CD4-positive, alpha-beta T cell (primary cell): ENCODE measurements around the gene KMT2C. TPM values are rescaled to one million over a fixed set of nuclear protein-coding genes. Genes with fewer than 3 reads are reported as not detected.

ENCODE experiments used
- ATAC-seq: fragments of 200-7000 bp; cut with Tn5 transposase; one replicate; pipeline ENCODE4 v1.10.0; 2022; ENCODE audit warnings: mild to moderate bottlenecking; ENCODE audit not compliant: poor library complexity
- CTCF ChIA-PET: fragments of 350-600 bp; sonication (Branson Sonifier 250); formaldehyde crosslinking; loops from one replicate; lab custom pipeline; 2021; ENCODE audit warnings: antibody characterized with exemption, inconsistent platforms; lab: Charles Lee
- POLR2A ChIA-PET: fragments of 350-600 bp; sonication (Branson Sonifier 250); formaldehyde crosslinking; loops from one replicate; lab custom pipeline; 2021; ENCODE audit warnings: antibody characterized with exemption, inconsistent platforms; lab: Charles Lee
- DNase-seq, 14 experiments: peaks; one replicate each; pipeline ENCODE4 v3.0.0-alpha.2; 2013 to 2020; ENCODE audit warnings: mixed read lengths in 2 of 14
- H3K27ac ChIP-seq, 2 donors: one replicate each; pipeline versions ENCODE4 v1.5.1 to v1.7.0; 2013; ENCODE audit warnings: low read length in 2 of 2, low read depth in 1 of 2, mild to moderate bottlenecking in 1 of 2
- H3K27me3 ChIP-seq, 2 experiments: 1 replicate in 1 of 2; 2 replicates in 1 of 2; pipeline versions ENCODE4 v1.6.1 to v1.7.0; 2013; ENCODE audit warnings: low read length in 2 of 2, control low read depth in 1 of 2, mild to moderate bottlenecking in 1 of 2, moderate library complexity in 1 of 2; ENCODE audit not compliant: insufficient read depth in 2 of 2, control insufficient read depth in 1 of 2
- H3K36me3 ChIP-seq: one replicate; pipeline ENCODE4 v1.6.1; 2013; ENCODE audit warnings: low read length, control low read depth; ENCODE audit not compliant: insufficient read depth
- H3K4me1 ChIP-seq: one replicate; pipeline ENCODE4 v1.6.1; 2013; ENCODE audit warnings: low read length, control low read depth; ENCODE audit not compliant: insufficient read depth
- H3K4me3 ChIP-seq: one replicate; pipeline ENCODE4 v1.5.1; 2013; ENCODE audit warnings: mild to moderate bottlenecking, low read length, moderate library complexity
- H3K9me3 ChIP-seq, 2 experiments: 1 replicate in 1 of 2; 2 replicates in 1 of 2; pipeline versions ENCODE4 v1.6.1 to v1.7.0; 2013; ENCODE audit warnings: low read length in 2 of 2, mild to moderate bottlenecking in 2 of 2, control low read depth in 1 of 2, moderate library complexity in 1 of 2; ENCODE audit not compliant: control insufficient read depth in 1 of 2, insufficient read depth in 1 of 2
- H3K27ac Mint-ChIP-seq: one replicate; pipeline ENCODE4 v1.8.0; 2020; ENCODE audit warnings: mixed read lengths
- H3K27me3 Mint-ChIP-seq: one replicate; pipeline ENCODE4 v1.8.0; 2021; ENCODE audit warnings: mixed read lengths
- H3K36me3 Mint-ChIP-seq: one replicate; pipeline ENCODE4 v1.8.0; 2021; ENCODE audit warnings: low read depth, mixed read lengths
- H3K4me1 Mint-ChIP-seq: one replicate; pipeline ENCODE4 v1.8.0; 2021; ENCODE audit warnings: low read depth, mixed read lengths
- H3K4me3 Mint-ChIP-seq: one replicate; pipeline ENCODE4 v1.8.0; 2020; ENCODE audit warnings: mild to moderate bottlenecking, mixed read lengths
- H3K9me3 Mint-ChIP-seq: one replicate; pipeline ENCODE4 v1.8.0; 2020; ENCODE audit warnings: mixed read lengths
- intact Hi-C, 2 experiments: fragments of 100-400 bp; cut with DNase I in 1 of 2; cut with micrococcal nuclease in 1 of 2; formaldehyde crosslinking; loops; one replicate each; pipeline versions ENCODE4 v1.15.1 to v1.9.0; 2023 to 2025; cut with DNase I, micrococcal nuclease
- total RNA-seq, 174 experiments: library from RNA in 2 of 174; stranded (reverse) in 2 of 174; gene quantifications; one replicate each; pipeline ENCODE4 v1.2.3 and lab custom pipeline; 2021 to 2026
- TF ChIP-seq, protein P1 (sequence below): fragments of 200-600 bp; IDR thresholded peaks from one replicate; pipeline ENCODE4 v1.8.0; 2022; ENCODE audit warnings: antibody characterized with exemption, mild to moderate bottlenecking

Gene KMT2C
- total RNA-seq, 2 experiments from 2014 or later: 113 to 118 TPM

GRCh38 chr7:152142976-152143595 lies 292.7 kb downstream of the KMT2C start:
- Histone ChIP-seq H3K9me3 (no peaks in the 10 kb centered on the region), H3K36me3 (peaks cover 50% of the 10 kb centered on the region), H3K27ac (peak overlapping the region; percentile 26 to 70), H3K4me3 (no peak overlapping the region), H3K4me1 (peaks cover 43% of the 10 kb centered on the region), H3K27me3 (no peaks in the 10 kb centered on the region)
- CTCF ChIA-PET: no interaction called here
- Mint-ChIP-seq H3K4me3 (peak overlapping the region; percentile 69), H3K4me1 (peaks cover 54% of the 10 kb centered on the region), H3K27me3 (no peaks in the 10 kb centered on the region), H3K27ac (peak overlapping the region; percentile 96), H3K9me3 (no peaks in the 10 kb centered on the region), H3K36me3 (peaks cover 64% of the 10 kb centered on the region)
- TF ChIP-seq, protein P1, sequence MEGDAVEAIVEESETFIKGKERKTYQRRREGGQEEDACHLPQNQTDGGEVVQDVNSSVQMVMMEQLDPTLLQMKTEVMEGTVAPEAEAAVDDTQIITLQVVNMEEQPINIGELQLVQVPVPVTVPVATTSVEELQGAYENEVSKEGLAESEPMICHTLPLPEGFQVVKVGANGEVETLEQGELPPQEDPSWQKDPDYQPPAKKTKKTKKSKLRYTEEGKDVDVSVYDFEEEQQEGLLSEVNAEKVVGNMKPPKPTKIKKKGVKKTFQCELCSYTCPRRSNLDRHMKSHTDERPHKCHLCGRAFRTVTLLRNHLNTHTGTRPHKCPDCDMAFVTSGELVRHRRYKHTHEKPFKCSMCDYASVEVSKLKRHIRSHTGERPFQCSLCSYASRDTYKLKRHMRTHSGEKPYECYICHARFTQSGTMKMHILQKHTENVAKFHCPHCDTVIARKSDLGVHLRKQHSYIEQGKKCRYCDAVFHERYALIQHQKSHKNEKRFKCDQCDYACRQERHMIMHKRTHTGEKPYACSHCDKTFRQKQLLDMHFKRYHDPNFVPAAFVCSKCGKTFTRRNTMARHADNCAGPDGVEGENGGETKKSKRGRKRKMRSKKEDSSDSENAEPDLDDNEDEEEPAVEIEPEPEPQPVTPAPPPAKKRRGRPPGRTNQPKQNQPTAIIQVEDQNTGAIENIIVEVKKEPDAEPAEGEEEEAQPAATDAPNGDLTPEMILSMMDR: no peak
- POLR2A ChIA-PET: interaction anchor here (0.8 to 3.8 kb wide), 8 partner anchors 9 to 801 kb away, joined by 3 to 29 read pairs (median 6); partner anchors contain the start of genes GALNT11, NUB1 and PRKAG2
- peak; percentile 35 for ATAC-seq
- intact Hi-C loops: loop anchor here (10.0 kb wide), 2 partner anchors 208 to 568 kb away; no protein-coding TSS in a partner anchor
- DNase-seq: peak in 5 of 14 experiments; percentile 13 to 33 (median 19)

- H3K36me3 ChIP-seq: peaks cover 46% of the 10 kb centered on the region
- peak overlapping the region; percentile 4 for H3K4me3 Mint-ChIP-seq
- H3K9me3 Mint-ChIP-seq: no peaks in the 10 kb centered on the region
- H3K9me3 ChIP-seq: no peaks in the 10 kb centered on the region
- H3K4me3 ChIP-seq: no peak overlapping the region
- H3K27me3 Mint-ChIP-seq: no peaks in the 10 kb centered on the region
- TF ChIP-seq, protein P1: no peak
- ATAC-seq: no peak
- POLR2A ChIA-PET: no interaction called here
- intact Hi-C loops: loop anchor here (10.0 kb wide), 2 partner anchors 206 to 566 kb away; no protein-coding TSS in a partner anchor
- H3K4me1 Mint-ChIP-seq: peaks cover 44% of the 10 kb centered on the region
- no peaks in the 10 kb centered on the region for H3K27me3 ChIP-seq
- peaks cover 33% of the 10 kb centered on the region for H3K4me1 ChIP-seq
- DNase-seq: no peak
- CTCF ChIA-PET: no interaction called here
- no peak overlapping the region for H3K27ac ChIP-seq
- peak overlapping the region; percentile 73 for H3K27ac Mint-ChIP-seq
- H3K36me3 Mint-ChIP-seq: peaks cover 72% of the 10 kb centered on the region
Observed at GRCh38 chr7:152140560-152140959, 295.2 kb downstream of the KMT2C start.

DNA sequence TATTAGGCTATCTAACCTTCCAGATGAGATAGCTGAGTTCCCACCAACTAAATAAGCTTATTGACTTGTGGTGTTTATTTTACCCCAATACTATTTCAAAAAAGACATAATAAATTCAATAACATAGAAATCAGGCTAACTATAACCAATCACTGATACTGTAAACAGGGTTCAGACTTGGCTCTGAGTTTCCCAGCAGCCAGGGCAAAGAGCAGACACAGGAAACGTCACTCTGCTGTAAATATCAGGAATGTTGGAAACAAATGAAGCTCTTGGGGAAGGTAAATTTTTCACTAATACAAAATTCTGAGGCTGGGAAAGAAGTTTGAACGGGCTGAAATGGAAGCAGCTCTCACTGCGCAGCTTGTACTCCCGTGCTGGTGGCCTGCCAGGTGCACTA lies 295.7 kb downstream of the KMT2C start:
- Histone ChIP-seq H3K27me3 (no peaks in the 10 kb centered on the region), H3K4me3 (no peak overlapping the region), H3K36me3 (peaks cover 46% of the 10 kb centered on the region), H3K9me3 (no peaks in the 10 kb centered on the region), H3K27ac (no peak overlapping the region), H3K4me1 (peaks cover 28% of the 10 kb centered on the region)
- H3K27me3 Mint-ChIP-seq: no peaks in the 10 kb centered on the region
- peak overlapping the region; percentile 73 for H3K27ac Mint-ChIP-seq
- no peak for ATAC-seq
- ChIA-PET POLR2A (interaction anchor here (0.8 kb wide), 1 partner anchor 56 kb away, joined by 3 read pairs; no protein-coding TSS in a partner anchor), CTCF (no interaction called here)
- intact Hi-C loops: loop anchor here (10.0 kb wide), 2 partner anchors 205 to 565 kb away; no protein-coding TSS in a partner anchor
- DNase-seq: no peak
- no peak overlapping the region for H3K4me3 Mint-ChIP-seq
- H3K9me3 Mint-ChIP-seq: no peaks in the 10 kb centered on the region
- H3K36me3 Mint-ChIP-seq: peaks cover 71% of the 10 kb centered on the region
- TF ChIP-seq, protein P1: no peak
- H3K4me1 Mint-ChIP-seq: peaks cover 39% of the 10 kb centered on the region
